Measurements from ENCODE around the gene SLC66A2.
A peak's percentile ranks its signal among the peaks of the same experiment; 100 is the strongest.
"Not testable (repeated sequence)": the region's sequence is repeated elsewhere in the genome, so short reads cannot be mapped to it uniquely, and the experiment has no call there.

SLC66A2 gene

DNA sequence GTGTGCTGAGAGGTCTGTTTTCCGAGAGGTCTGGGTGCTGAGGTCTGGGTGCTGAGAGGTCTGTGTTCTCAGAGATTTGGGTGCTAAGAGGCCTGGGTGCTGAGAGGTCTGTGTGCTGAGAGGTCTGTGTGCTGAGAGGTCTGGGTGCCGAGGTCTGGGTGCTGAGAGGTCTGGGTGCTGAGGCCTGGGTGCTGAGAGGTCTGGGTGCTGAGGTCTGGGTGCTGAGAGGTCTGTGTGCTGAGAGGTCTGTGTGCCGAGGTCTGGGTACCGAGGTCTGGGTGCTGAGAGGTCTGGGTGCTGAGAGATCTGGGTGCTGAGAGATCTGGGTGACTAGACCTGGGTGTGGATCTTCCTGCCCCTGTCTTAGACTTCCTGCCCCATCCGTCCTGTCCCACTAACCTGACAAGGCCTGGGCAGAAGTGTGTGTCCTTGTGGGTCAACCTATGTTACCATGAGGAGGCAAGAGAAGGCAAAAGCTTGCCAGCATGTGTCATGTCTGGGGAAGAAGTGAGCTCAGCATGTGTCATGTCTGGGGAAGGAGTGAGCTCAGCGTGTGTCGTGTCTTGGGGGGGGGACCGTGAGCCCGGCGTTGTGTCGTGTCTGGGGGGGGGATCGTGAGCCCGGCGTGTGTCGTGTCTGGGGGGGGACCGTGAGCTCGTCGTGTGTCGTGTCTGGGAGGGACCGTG is 84.4 kb downstream of the SLC66A2 start:
- peak; percentile 46 for DNase-seq (ENCODE audit: low spot score)

DNA sequence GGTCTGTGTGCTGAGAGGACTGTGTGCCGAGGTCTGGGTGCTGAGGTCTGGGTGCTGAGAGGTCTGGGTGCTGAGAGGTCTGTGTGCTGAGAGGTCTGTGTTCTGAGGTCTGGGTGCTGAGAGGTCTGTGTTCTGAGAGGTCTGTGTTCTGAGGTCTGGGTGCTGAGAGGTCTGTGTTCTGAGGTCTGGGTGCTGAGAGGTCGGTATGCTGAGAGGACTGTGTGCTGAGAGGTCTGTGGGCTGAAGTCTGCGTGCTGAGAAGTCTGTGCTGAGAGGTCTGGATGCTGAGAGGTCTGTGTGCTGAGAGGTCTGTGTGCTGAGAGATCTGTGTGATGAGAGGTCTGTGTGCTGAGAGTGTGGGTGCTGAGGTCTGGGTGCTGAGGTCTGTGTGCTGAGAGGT is 85.5 kb downstream of the SLC66A2 start:
- not testable (repeated sequence) for DNase-seq (ENCODE audit: low spot score)

DNA sequence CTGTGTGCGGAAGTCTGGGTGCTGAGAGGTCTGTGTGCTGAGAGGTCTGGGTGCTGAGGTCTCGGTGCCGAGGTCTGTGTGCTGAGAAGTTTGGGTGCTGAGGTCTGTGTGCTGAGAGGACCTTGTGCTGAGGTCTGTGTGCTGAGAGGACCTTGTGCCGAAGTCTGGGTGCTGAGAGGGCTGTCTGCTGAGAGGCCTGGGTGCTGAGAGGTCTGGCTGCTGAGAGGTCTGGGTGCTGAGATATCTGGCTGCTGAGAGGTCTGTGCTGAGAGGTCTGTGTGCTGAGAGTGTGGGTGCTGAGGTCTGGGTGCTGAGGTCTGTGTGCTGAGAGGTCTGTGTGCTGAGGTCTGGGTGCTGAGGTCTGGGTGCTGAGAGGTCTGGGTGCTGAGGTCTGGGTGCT is 86.5 kb downstream of the SLC66A2 start:
- DNase-seq (ENCODE audit: low spot score) = not testable (repeated sequence)

DNA sequence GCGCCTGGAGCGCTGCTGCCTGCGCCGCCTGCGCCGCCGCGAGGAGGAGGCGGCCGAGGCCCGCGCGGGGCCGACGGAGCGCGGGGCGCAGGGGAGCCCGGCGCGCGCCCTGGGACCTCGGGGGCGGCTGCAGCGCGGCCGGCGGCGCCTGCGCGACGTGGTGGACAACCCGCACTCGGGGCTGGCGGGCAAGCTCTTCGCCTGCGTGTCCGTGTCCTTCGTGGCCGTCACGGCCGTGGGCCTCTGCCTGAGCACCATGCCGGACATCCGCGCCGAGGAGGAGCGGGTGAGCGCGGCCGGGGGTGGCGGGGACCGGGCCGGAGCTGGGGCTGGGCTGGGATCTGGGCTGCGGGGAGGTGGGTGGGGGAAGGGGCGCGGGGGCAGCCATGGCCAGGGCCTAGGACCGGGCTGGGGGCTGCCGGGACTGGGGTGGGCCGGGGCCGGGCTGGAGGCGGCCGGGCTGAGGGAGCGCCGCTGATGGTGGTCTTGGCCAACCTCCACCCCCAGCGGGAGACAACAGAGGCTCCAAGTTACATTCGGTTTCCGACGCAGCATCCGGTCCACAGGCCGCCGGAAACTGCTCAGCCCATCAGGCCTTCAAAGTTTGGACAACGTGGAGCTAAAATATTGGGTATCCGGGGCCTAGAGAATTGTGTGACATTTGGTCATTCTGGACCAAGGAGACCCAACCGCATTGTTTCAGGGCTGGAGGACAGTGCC is 87.3 kb downstream of the SLC66A2 start:
- no peak for DNase-seq (ENCODE audit: low spot score)

DNA sequence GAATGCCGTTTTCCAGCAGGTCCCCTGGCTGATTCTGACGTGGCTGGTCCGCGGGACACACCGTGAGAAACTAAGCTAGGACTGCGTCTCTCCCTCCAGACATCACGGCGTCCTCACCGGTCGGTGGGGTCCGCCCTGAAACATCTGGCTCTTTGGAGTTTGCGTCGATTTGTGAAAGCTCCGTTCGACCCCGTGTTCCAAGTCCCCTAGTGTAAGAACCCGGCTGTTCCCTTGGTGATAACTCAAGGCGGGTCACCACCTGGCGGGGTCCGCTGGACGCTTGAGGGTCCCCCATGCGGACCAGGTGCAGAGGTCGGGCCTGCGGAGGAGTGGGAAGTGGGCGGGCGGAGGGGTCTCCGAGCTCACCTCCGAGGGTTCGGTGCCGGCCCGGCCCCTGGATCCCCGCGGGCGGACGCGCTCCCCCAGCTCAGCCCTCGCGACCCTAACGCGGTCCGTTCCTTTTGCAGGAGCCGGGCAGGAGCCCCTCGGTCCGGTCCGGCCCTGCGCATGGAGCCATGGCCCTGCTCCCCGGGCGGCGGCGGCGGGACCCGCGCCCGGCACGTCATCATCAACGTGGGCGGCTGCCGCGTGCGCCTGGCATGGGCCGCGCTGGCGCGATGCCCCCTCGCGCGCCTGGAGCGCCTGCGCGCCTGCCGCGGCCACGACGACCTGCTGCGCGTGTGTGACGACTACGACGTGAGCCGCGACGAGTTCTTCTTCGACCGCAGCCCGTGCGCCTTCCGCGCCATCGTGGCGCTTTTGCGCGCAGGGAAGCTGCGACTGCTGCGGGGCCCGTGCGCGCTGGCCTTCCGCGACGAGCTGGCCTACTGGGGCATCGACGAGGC is 88.1 kb downstream of the SLC66A2 start:
- no peak for DNase-seq (ENCODE audit: low spot score)

DNA sequence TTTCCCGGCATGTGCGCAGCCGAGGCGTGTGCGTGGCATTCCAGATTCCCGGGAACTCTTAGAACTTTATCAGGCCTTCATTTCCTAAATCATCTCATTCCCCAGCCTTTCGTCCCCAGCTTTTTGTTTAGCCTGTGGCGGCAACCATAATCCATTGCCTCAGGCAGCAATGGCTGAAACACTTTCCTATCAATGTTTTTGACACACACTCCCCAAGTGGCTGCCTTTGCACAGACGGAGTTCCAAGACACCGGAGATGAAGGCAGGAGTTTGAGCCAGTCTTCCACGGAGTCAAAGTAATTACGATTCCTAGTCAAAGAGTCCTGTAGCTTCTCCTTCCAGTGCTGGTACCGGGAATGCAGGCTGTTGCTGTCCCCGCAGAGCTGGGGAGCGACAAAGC is 88.9 kb downstream of the SLC66A2 start:
- DNase-seq (ENCODE audit: low spot score) = no peak

DNA sequence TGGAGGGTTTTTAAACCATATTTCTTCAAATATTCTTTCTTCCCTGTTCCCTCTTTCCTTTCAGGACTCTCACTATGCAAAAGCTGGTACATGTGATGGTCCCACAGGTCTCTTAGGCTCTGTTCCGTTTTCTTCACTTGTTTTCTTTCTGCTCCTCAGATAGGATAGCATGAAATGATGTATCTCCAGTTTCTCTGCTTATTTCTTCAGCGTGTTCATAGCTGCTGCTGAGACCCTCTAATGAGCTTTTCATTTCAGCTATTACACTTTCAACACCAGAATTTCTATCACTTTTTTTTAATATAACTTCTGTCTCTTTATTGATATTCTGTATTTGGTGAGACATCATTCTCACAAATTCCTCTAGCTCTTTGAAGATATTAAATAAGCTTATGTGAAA is 89.8 kb downstream of the SLC66A2 start:
- no peak for DNase-seq (ENCODE audit: low spot score)

DNA sequence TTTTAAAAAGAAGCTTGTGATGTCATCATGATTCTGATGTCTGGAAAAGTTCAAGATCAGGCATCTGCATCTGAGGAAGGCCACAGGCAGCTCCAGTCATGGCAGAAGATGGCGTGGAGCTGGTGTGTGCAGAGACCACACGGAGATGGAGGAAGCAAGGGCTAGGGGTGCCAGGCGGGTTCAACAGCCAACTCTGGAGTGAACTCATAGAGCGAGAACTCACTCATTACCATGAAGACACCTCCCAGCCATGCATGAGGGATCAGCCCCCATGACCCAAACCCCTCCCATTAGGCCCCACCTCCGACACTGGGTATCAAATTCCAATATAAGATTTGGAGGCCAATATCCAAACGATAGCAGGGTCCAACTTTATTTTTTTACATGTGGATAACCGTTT is 92.1 kb downstream of the SLC66A2 start:
- DNase-seq (ENCODE audit: low spot score) = no peak

DNA sequence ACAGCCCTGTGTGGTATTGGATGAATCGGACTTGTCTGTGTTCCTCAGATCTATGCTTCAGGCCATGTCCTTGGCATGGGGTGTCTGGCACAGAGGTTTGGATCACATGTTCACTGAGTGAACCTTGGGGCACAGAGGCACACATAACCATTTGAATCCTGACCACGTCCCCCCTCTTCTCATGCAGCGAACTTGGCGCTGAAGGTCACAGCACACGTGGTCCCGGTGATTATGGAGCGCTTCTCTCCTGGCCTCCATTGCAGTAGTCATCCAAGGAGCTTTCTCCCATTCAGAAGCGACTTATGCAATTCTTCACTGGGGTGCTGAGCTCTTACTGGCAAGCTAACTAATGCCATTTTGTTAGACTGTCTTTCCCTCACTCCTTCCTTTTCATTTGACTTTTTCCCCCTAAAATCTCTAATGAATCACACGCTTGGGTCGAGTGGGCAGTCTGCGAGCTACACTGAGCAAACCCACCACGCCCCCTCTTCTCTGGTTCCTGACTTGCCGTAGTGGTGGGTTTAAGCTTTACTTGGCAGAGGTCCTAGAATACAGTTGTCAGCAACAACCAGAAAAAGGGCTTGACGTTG is 94.3 kb downstream of the SLC66A2 start:
- DNase-seq (ENCODE audit: low spot score) = no peak

DNA sequence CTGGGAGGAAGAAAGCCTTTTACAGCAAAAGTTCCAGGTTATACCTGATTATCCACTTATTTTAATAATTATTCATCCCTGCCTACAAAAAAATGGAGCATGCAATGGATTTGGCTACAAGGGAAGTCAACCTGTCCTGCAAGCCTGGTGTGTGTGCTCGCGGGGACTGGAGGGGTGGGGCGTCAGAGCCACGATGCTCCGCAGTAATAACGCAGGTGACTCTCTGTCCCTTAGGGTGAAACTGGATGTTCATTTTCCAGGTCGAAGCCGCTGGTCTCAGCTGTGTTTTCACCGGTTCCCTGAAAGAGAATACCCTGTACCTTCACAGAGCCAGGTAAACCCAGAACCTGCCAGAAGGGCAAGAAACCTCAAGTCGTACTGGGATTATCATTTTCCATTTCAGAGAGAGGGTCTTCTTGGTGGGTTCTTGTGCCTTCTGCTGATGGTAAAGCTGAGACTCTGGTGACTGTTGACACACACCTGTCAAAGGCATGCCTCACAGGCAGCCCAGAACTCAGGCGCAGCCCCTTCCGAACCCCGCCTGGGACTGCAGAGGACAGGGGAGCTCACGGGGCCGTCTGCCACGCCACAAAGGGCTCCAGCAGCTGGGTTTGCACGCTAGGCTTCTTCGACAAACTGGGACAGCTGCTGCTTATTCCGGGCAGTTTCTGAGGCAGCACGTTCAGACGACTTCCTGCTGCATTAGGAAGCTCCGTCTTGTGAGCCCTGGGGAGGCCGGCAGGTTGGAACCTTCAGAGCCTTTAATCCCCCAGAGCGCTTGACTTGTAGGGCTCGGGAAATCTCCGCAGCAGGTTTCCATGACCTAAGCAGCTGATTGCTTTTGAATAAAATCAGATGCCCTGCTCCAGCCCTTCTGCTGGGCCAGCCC is 95.1 kb downstream of the SLC66A2 start:
- peak; percentile 15 for DNase-seq (ENCODE audit: low spot score)

DNA sequence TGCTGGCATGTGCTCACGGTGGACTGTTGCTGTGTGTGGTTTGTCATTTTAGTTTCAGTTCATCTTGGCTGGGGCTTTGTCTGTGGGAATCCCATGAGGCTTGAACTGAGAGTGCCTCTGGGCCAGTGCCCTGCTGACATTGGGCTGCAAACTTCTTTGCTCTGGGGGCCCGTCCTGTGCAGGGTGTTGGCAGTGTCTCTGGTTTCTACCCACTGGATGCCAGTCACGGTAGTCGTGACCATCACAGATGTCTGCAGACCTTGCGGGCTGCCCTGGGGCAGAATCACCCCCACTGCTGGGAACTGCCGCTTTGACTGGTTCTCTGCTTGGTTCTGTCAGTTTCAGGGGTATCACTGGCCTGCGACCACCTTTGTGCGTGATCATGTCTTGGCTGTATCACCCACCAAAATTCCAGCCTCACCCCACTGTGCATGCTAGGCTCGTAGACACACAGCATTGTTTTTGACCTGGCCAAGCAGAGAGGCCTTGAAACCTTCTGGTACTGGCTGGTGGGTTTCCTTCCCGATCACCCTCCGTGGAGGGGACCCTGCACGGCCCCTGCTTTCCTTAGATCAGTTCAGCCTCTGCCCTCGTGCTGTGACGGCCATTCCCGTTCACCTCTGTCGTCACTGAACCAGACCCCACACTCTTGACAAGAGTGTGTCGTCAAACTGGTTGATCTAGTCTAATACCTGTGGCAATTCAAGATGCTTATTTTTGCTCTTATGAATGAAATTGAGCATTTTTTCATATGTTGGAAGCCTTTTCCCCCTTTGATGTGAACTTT is 96.1 kb downstream of the SLC66A2 start:
- no peak for DNase-seq (ENCODE audit: low spot score)

DNA sequence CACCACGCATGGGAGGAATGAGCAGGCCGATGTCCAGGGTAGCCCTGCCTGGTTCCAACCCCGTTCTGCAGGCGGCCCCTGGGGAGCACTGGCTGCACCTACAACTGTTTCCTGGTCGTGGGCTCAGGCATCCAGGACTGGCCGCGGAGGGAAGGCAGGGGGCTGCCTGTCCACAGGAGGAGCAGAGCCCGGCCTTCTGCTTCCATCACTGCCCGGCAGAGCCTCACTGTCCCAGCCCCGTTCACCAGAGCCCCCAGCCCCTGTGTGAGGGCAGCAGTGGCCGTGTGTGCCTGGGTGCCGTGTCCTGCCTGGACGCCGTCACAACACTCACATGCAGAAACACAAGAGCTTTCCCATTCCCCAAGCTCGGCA is 97.5 kb downstream of the SLC66A2 start:
- DNase-seq (ENCODE audit: low spot score) = no peak

DNA sequence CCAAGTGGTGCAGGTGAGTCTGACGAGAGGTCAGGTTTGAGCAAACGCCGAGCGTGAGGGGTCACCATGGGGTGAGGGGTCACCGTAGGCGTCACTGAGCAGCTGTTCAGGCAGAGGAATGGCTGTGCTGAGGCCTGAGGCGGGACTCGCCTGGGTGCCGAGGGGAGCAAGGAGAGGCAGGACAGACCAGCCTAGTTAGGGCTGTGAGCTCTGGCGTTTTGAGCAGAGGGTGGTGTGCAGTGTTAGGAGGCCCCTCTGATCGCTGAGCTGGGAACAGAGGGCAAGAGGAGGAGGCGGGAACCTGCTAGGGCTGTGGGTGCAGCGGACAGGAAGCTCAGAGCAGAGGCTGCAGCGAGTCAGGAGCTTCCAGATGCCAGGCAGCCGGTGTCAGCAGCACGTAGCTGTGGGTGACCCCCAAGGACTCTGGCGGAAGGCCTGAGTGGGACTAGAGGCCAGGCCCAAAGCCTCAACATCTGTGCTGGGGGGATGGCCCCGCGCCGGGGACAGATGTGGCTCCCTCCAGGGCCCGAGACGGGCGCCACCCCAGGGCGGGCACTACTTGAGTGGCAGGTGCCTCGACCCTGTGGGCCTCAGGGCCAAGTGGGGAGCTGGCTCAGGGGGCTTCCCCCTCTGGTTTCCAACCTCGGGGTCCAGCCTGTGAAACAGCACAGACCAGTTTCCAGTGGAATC is 98.0 kb downstream of the SLC66A2 start:
- no peak for DNase-seq (ENCODE audit: low spot score)

DNA sequence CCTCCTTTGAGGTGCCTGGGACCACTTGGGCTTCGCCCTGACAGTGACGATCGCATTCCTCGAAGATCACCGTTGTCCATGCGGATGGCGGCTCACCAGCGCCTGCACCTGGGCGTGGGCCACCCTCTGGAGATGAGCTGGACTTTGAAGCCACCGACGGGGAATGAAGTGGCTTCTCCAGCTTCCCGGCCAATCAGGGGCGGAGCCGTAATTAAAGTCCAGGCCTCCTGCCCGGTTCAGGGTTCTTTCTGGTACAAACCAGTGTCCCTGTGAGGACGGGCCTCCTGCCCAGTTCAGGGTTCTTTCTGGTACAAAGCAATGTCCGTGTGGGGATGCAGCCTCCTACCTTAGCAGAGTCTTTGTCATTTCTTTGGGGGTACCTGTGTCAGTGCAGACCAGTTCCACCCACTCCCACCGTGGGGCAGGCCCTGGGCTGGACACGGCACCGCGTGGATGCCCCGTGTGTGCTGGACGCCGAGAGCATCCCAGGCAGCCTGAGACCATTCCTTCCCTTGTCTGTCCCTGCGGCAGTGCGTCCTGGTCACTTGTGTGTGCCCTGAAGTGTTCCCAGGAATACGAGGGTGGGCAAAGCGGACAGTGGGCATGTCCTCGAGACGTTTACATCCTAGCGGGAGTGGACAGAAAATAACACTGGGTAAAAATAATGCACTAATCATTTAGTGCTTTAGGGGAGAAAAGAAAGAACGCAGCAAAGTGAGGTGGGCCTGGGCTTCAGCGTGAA is 98.7 kb downstream of the SLC66A2 start:
- DNase-seq (ENCODE audit: low spot score) = no peak
